Thymus (tissue), 11 donors: Measurements from ENCODE around the gene MYO1E. TPM values are rescaled to one million over a fixed set of nuclear protein-coding genes. Genes with fewer than 3 reads are reported as not detected.
A peak's percentile ranks its signal among the peaks of the same experiment; 100 is the strongest.

Experiments
- DNase-seq, 9 donors: peaks; one replicate each; pipeline ENCODE4 v3.0.0-alpha.2; 2013; ENCODE audit warnings: low spot score in 9 of 9, low read depth in 6 of 9, missing footprints in 1 of 9
- H3K27ac ChIP-seq, 2 donors: one replicate each; pipeline ENCODE4 v1.5.1; 2013; ENCODE audit warnings: control low read depth in 1 of 2, low read depth in 1 of 2, low read length in 1 of 2, mild to moderate bottlenecking in 1 of 2, moderate library complexity in 1 of 2
- H3K27me3 ChIP-seq, 2 donors: one replicate each; pipeline ENCODE4 v1.5.1; 2013; ENCODE audit warnings: low read length in 1 of 2; ENCODE audit not compliant: control insufficient read depth in 2 of 2, insufficient read depth in 1 of 2
- H3K36me3 ChIP-seq, 2 donors: one replicate each; pipeline ENCODE4 v1.5.1; 2013; ENCODE audit warnings: low read length in 1 of 2, mild to moderate bottlenecking in 1 of 2, moderate library complexity in 1 of 2; ENCODE audit not compliant: control insufficient read depth in 2 of 2, insufficient read depth in 2 of 2
- H3K4me1 ChIP-seq, 2 donors: one replicate each; pipeline ENCODE4 v1.5.1; 2013; ENCODE audit warnings: low read length in 2 of 2; ENCODE audit not compliant: control insufficient read depth in 2 of 2, insufficient read depth in 2 of 2
- H3K4me3 ChIP-seq, 2 donors: one replicate each; pipeline ENCODE4 v1.5.1; 2013; ENCODE audit warnings: low read length in 2 of 2, control low read depth in 1 of 2, mild to moderate bottlenecking in 1 of 2
- H3K9me3 ChIP-seq, 2 donors: one replicate each; pipeline ENCODE4 v1.5.1; 2013; ENCODE audit warnings: low read length in 1 of 2, mild to moderate bottlenecking in 1 of 2; ENCODE audit not compliant: control insufficient read depth in 2 of 2, insufficient read depth in 1 of 2
- WGBS: extraction: QIAGEN DNeasy Blood & Tissue Kit; methylation state at CpG from one replicate; pipeline ENCODE4 v1.1.7; 2013; 5-methylcytosine and 5-hydroxymethylcytosine counted together
- polyA plus RNA-seq: library from polyadenylated mRNA; stranded (reverse); fragments of 200-250 nt; gene quantifications from one replicate; pipeline ENCODE4 v1.2.3, GENCODE V29; 2013
- total RNA-seq: library from RNA; stranded (reverse); fragments of 120-200 nt; gene quantifications from one replicate; pipeline ENCODE4 v1.2.4, GENCODE V29; 2013
- donor health status: healthy.

The MYO1E gene
- total and polyA plus RNA-seq, 2 donors, result 15.5 to 59.8 TPM

- H3K27me3 ChIP-seq, result no peaks in the 10 kb centered on the region
- H3K36me3 ChIP-seq, result no peaks in the 10 kb centered on the region
- H3K4me3 ChIP-seq, result no peak overlapping the region
- 79% methylated on average over 2 of the region's 2 CpGs for WGBS
- DNase-seq, result no peak
- H3K9me3 ChIP-seq, result peaks cover 0 to 5% of the 10 kb centered on the region in 2 donors
- H3K27ac ChIP-seq, result no peak overlapping the region
- H3K4me1 ChIP-seq, result no peaks in the 10 kb centered on the region
Measured at GRCh38 chr15:59185725-59186124, 186.9 kb downstream of the MYO1E start.

DNA sequence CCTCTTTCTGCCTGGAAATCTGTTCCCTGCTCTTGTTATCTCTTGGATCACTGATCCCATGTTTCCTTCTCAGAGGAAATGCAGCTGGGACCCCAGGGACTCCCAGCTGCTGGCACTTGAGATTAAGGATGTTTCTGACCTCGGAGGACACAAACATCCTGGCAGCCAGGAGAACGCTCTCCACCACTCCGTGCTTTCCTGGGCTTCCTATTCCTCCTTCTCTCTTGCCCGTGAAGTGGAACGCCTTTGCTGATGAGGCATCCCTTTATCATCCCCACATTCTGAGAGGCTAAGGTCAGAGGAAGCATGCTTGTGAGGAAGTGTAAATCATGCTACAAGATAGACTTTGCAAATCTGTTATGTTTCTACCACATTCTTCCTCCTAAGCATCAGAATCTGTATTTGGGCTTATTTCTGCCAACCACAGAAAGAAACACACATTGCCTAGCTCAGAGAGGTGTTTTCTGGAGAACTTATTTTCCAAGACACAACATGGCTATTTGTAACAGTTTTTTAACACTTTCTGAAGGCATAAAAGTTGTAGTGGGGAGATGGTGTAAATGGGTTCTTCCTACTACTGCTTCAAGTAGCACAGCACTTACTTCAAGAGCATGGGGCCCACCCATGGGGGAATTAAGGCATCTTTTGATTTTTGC, 191.6 kb downstream of the MYO1E start:
- no peaks in the 10 kb centered on the region for H3K36me3 ChIP-seq
- DNase-seq, result no peak
- H3K9me3 ChIP-seq, result peaks cover 0 to 9% of the 10 kb centered on the region in 2 donors
- H3K27me3 ChIP-seq, result no peaks in the 10 kb centered on the region
- no peak overlapping the region for H3K4me3 ChIP-seq
- H3K27ac ChIP-seq, result no peak overlapping the region
- H3K4me1 ChIP-seq, result peaks cover 0 to 2% of the 10 kb centered on the region in 2 donors
- 88% methylated on average over 5 of the region's 5 CpGs for WGBS

GRCh38 chr15:59179717-59180116, 193.0 kb downstream of the MYO1E start:
- DNase-seq, result no peak
- Histone ChIP-seq H3K9me3 (peaks cover 0 to 9% of the 10 kb centered on the region in 2 donors), H3K4me1 (peaks cover 0 to 5% of the 10 kb centered on the region in 2 donors), H3K27ac (no peak overlapping the region), H3K4me3 (no peak overlapping the region), H3K27me3 (no peaks in the 10 kb centered on the region), H3K36me3 (no peaks in the 10 kb centered on the region)
- WGBS, result 97% methylated on average over 5 of the region's 5 CpGs

GRCh38 chr15:59178151-59178695, 194.4 kb downstream of the MYO1E start:
- Histone ChIP-seq H3K36me3 (no peaks in the 10 kb centered on the region), H3K9me3 (peaks cover 0 to 9% of the 10 kb centered on the region in 2 donors), H3K27ac (no peak overlapping the region), H3K27me3 (no peaks in the 10 kb centered on the region), H3K4me3 (no peak overlapping the region), H3K4me1 (peaks cover 0 to 5% of the 10 kb centered on the region in 2 donors)
- WGBS, result 96% methylated on average over 16 of the region's 16 CpGs
- DNase-seq, result no peak

GRCh38 chr15:59177317-59177660, 195.4 kb downstream of the MYO1E start:
- Histone ChIP-seq H3K9me3 (peaks cover 0 to 8% of the 10 kb centered on the region in 2 donors), H3K27ac (no peak overlapping the region), H3K36me3 (no peaks in the 10 kb centered on the region), H3K27me3 (no peaks in the 10 kb centered on the region), H3K4me3 (no peak overlapping the region), H3K4me1 (peaks cover 0 to 5% of the 10 kb centered on the region in 2 donors)
- no peak for DNase-seq
- 80% methylated on average over 4 of the region's 4 CpGs for WGBS

DNA sequence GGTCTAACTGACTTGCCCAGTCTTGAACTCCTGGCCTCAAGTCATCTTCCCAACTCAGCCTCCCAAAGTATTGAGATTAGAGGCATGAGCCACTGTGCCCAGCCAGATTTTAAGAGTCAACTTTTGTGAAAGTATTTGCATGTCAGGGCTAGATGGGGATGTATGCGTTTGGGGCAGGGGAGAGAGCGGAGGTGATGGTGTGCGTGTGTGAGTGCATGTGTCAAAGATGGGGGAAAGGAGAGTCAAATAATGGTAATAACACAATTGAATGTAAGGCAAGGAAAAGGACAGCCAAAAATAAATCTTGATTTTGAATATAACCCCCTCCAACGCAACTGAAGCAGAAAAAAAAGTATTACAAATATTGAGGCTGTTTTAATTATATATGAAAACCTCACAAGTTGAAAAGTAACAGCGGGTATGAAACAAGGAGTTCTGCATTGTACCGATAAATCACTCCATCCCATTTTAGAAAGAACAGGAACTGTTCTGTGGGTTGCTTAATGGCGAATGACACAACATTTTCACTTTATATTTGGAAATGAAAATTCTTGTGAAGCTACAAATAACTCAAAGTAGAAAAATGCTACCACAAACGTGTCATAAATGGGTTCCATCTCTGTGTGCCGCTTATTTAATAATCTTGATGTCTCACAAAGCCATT, 195.9 kb downstream of the MYO1E start:
- no peak for DNase-seq
- Histone ChIP-seq H3K4me1 (peaks cover 0 to 5% of the 10 kb centered on the region in 2 donors), H3K36me3 (no peaks in the 10 kb centered on the region), H3K9me3 (peaks cover 0 to 4% of the 10 kb centered on the region in 2 donors), H3K4me3 (no peak overlapping the region), H3K27me3 (no peaks in the 10 kb centered on the region), H3K27ac (no peak overlapping the region)
- 52% methylated on average over 9 of the region's 9 CpGs for WGBS

- Histone ChIP-seq H3K27me3 (no peaks in the 10 kb centered on the region), H3K4me1 (peaks cover 0 to 5% of the 10 kb centered on the region in 2 donors), H3K9me3 (peaks cover 0 to 4% of the 10 kb centered on the region in 2 donors), H3K36me3 (no peaks in the 10 kb centered on the region), H3K27ac (no peak overlapping the region), H3K4me3 (no peak overlapping the region)
- DNase-seq, result peak in 4 of 9 donors; percentile 4 to 33 (median 22)
- WGBS, result 84% methylated on average over 10 of the region's 10 CpGs
Measured at GRCh38 chr15:59174835-59175831, 197.5 kb downstream of the MYO1E start.

DNA sequence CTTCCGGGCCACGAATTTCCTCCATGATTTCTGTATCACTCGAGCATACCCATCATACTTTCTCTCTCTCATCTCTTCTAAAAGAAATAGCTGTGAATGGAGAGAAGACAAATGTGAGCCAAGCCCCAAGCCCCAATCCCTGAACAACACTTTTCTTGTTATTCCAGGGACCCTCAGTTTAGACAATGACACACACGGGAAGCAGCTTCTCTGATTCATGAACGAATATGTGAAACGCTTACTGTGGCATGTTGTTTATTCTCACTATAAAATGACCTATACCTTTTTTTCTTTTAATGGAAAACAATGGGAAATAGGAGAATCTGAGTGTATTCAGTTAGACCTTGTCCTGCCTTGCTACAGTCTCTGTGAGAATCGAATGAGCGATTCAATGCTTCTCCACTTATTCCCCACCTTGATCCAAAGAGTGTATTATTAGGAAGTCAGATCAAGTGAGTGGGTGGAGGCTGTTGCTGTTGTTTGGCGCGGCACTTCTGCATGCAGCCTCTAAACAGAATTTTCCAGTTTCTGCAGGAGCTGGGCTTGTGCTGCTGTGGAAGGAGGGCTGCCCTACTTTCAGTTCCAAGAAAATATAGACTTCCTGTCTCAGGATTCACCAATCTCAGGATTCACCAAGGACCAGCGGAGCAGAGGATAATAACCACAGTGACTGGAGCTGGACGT, 198.4 kb downstream of the MYO1E start:
- Histone ChIP-seq H3K9me3 (no peaks in the 10 kb centered on the region), H3K36me3 (no peaks in the 10 kb centered on the region), H3K4me3 (no peak overlapping the region), H3K27me3 (no peaks in the 10 kb centered on the region), H3K27ac (no peak overlapping the region), H3K4me1 (peaks cover 0 to 5% of the 10 kb centered on the region in 2 donors)
- WGBS, result 96% methylated on average over 12 of the region's 12 CpGs
- no peak for DNase-seq
